Measurements from ENCODE around the gene CCNQ.

DNA sequence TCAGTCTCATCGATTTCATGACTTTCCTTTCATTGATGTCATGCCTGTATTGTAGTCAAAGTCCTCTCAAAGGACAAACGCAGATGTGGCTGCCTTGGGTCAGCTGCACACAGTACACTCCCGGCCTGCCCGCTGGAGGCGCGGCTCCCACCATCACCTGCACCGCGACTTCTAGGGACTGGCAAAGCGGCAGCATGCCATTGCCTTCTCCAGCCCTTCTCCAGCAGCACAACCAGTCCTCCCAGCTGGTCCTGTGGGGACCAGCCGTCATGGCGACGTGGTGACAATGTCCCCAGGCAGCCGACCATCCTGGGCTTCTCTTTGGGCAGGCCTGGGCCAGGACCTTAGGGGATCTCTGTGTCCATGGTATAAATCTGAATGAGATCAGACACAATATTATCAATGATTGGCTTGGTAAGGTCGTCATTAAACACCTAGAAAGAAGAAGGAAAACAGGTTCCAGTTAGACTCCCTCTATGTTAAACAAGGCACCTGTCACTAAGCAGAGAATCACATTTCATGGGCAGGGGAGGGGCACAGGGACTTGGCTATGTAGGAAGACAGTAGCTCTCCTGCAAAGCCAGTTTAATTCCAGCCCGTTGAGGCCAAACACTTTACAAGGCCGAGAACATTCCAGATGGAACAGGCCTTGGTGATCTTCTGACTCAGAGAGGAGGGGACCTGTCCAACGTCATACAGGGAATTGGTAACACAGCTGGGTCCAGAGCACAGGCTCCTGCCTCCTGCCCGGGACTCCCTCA is 10.7 kb downstream of the CCNQ start:
- TF ChIP-seq, protein P1, sequence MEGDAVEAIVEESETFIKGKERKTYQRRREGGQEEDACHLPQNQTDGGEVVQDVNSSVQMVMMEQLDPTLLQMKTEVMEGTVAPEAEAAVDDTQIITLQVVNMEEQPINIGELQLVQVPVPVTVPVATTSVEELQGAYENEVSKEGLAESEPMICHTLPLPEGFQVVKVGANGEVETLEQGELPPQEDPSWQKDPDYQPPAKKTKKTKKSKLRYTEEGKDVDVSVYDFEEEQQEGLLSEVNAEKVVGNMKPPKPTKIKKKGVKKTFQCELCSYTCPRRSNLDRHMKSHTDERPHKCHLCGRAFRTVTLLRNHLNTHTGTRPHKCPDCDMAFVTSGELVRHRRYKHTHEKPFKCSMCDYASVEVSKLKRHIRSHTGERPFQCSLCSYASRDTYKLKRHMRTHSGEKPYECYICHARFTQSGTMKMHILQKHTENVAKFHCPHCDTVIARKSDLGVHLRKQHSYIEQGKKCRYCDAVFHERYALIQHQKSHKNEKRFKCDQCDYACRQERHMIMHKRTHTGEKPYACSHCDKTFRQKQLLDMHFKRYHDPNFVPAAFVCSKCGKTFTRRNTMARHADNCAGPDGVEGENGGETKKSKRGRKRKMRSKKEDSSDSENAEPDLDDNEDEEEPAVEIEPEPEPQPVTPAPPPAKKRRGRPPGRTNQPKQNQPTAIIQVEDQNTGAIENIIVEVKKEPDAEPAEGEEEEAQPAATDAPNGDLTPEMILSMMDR (IDR thresholded peaks at IDR 0.05), result no peak
- no peak for TF ChIP-seq ZFX (IDR thresholded peaks at IDR 0.05; ENCODE audit: borderline replicate concordance)
